HepG2 (cell line): ENCODE data around the gene WNK1. TPM values are rescaled to one million over a fixed set of nuclear protein-coding genes. Genes with fewer than 3 reads are reported as not detected.

Experiments
- ATAC-seq: fragments of 200-7000 bp; cut with Tn5 transposase; 3 replicates; pipeline ENCODE4 v1.9.1; 2020; ENCODE audit warnings: mild to moderate bottlenecking, moderate library complexity
- BruUV-seq: library from RNA; stranded (reverse); fragments of 400-500 nt; replicated peaks from 2 replicates; lab custom pipeline; 2021; lab: Mats Ljungman, UMichigan
- CTCF ChIA-PET: fragments of 300-600 bp; formaldehyde crosslinking; extraction: SDS; loops from one replicate; lab custom pipeline; 2021; ENCODE audit warnings: low total read pairs, inconsistent platforms, low intra/inter-chr PET ratio; lab: Yijun Ruan, JAX
- POLR2A ChIA-PET: fragments of 350-600 bp; sonication (Branson Sonifier 250); formaldehyde crosslinking; loops from one replicate; lab custom pipeline; 2020; ENCODE audit warnings: antibody characterized with exemption, inconsistent platforms; lab: Yijun Ruan, JAX
- DNase-seq: peaks from one replicate; pipeline ENCODE4 v3.0.0-alpha.2; 2015; ENCODE audit warnings: low spot score
- FAIRE-seq: peaks from 3 replicates; lab custom pipeline; 2011; peaks lifted over from hg19 to GRCh38; lab: Jason Lieb, UNC
- H2AFZ ChIP-seq: one replicate; pipeline ENCODE4 v1.6.1; 2011; ENCODE audit warnings: low read length, inconsistent platforms
- H3K27ac ChIP-seq: fragments of 300-600 bp; 3 replicates; pipeline ENCODE4 v1.8.0; 2011; ENCODE audit warnings: mixed run types, mild to moderate bottlenecking, mixed read lengths, low read length, inconsistent platforms; ENCODE audit not compliant: insufficient read depth; ENCODE audit errors: extremely low read length
- H3K27me3 ChIP-seq, 2 experiments: fragments of 200-600 bp in 1 of 2; 2 replicates in 1 of 2; 3 replicates in 1 of 2; pipeline versions ENCODE4 v1.6.0 to v1.8.0; 2011; ENCODE audit warnings: low read length in 2 of 2, mild to moderate bottlenecking in 2 of 2, moderate library complexity in 2 of 2, inconsistent platforms in 1 of 2; ENCODE audit not compliant: insufficient read depth in 2 of 2, control insufficient read depth in 1 of 2
- H3K36me3 ChIP-seq, 2 experiments: fragments of 200-600 bp in 1 of 2; replicated peaks in 1 of 2; 2 replicates in 1 of 2; 3 replicates in 1 of 2; pipeline versions ENCODE4 v1.5.1 to v1.8.0; 2011; ENCODE audit warnings: low read length in 2 of 2, inconsistent platforms in 1 of 2; ENCODE audit not compliant: insufficient read depth in 2 of 2, control insufficient read depth in 1 of 2
- H3K4me1 ChIP-seq: 2 replicates; pipeline ENCODE4 v1.5.1; 2012; ENCODE audit warnings: low read length, inconsistent platforms; ENCODE audit not compliant: insufficient read depth
- H3K4me2 ChIP-seq: 2 replicates; pipeline ENCODE4 v1.6.0; 2011; ENCODE audit warnings: low read depth, low read length, inconsistent platforms
- H3K4me3 ChIP-seq, 3 experiments: fragments of 200-600 bp in 1 of 3; sonication (generic), shearing (Covaris generic) in 1 of 3; replicated peaks in 1 of 3; 2 replicates each; pipeline ENCODE4 v1.5.1; 2011 to 2016; ENCODE audit warnings: low read length in 3 of 3, inconsistent platforms in 2 of 3, low read depth in 2 of 3, mild to moderate bottlenecking in 2 of 3, control low read depth in 1 of 3, mixed read lengths in 1 of 3; ENCODE audit not compliant: insufficient read depth in 1 of 3
- H3K79me2 ChIP-seq: one replicate; pipeline ENCODE4 v1.6.1; 2011; ENCODE audit warnings: low read length, inconsistent platforms; ENCODE audit not compliant: insufficient read depth
- H3K9ac ChIP-seq: 2 replicates; pipeline ENCODE4 v1.6.0; 2011; ENCODE audit warnings: mild to moderate bottlenecking, low read depth, low read length, inconsistent platforms; ENCODE audit not compliant: insufficient read depth
- H3K9me3 ChIP-seq: 2 replicates; pipeline ENCODE4 v1.5.1; 2012; ENCODE audit warnings: mild to moderate bottlenecking, low read length
- H4K20me1 ChIP-seq: 2 replicates; pipeline ENCODE4 v1.6.0; 2011; ENCODE audit warnings: inconsistent platforms, mild to moderate bottlenecking, low read length, moderate library complexity; ENCODE audit not compliant: insufficient read depth
- CREM ChIP-seq, 2 experiments: sonication (generic) in 1 of 2; formaldehyde crosslinking in 1 of 2; IDR thresholded peaks; 2 replicates each; pipeline versions ENCODE4 v1.4.0 to v1.6.1; 2016 to 2020; ENCODE audit warnings: antibody characterized with exemption in 1 of 2, mild to moderate bottlenecking in 1 of 2, missing genetic modification reagents in 1 of 2
- KDM3A ChIP-seq: IDR thresholded peaks from 2 replicates; pipeline ENCODE4 v1.6.1; 2018; ENCODE audit warnings: low read depth, missing compliant biosample characterization
- KDM5A ChIP-seq: fragments of 200-600 bp; sonication (generic); IDR thresholded peaks from 2 replicates; pipeline ENCODE4 v1.7.0; 2018; ENCODE audit warnings: antibody characterized with exemption, mild to moderate bottlenecking, low read length, borderline replicate concordance
- PHF5A ChIP-seq: IDR thresholded peaks from one replicate; pipeline ENCODE4 v1.6.1; 2018; ENCODE audit warnings: low read depth, missing genetic modification reagents; ENCODE audit not compliant: unreplicated experiment
- PPARG ChIP-seq: conservative IDR thresholded peaks from 2 replicates; pipeline ENCODE4 v1.6.1; 2016; ENCODE audit warnings: missing biosample characterization, missing genetic modification reagents
- RFX5 ChIP-seq: IDR thresholded peaks from 2 replicates; pipeline ENCODE4 v1.6.1; 2011; ENCODE audit warnings: low read depth, low read length, improper control_type of control experiment
- SMAD9 ChIP-seq: sonication (generic); formaldehyde crosslinking; IDR thresholded peaks from 2 replicates; pipeline ENCODE4 v1.5.1; 2020; ENCODE audit warnings: mild to moderate bottlenecking, missing genetic modification reagents
- ZBTB34 ChIP-seq: sonication (generic); formaldehyde crosslinking; IDR thresholded peaks from 2 replicates; pipeline ENCODE4 v1.8.0; 2022; ENCODE audit warnings: mild to moderate bottlenecking, missing genetic modification reagents
- ZNF101 ChIP-seq: sonication (generic); formaldehyde crosslinking; IDR thresholded peaks from 2 replicates; pipeline ENCODE4 v1.4.0; 2020; ENCODE audit warnings: mild to moderate bottlenecking, low read depth, missing genetic modification reagents, borderline replicate concordance
- ZNF747 ChIP-seq: sonication (generic); formaldehyde crosslinking; IDR thresholded peaks from 2 replicates; pipeline ENCODE4 v1.8.1; 2023; ENCODE audit warnings: missing genetic modification reagents, mild to moderate bottlenecking, borderline replicate concordance
- WGBS: methylation state at CpG from one replicate; pipeline ENCODE4 v1.1.6; 2017; ENCODE audit warnings: low lambda C conversion rate; 5-methylcytosine and 5-hydroxymethylcytosine counted together
- in situ Hi-C: cut with HindIII; loops from 2 replicates; pipeline ENCODE4 v1.10.0; 2017; ENCODE audit warnings: low pct_unique_long_range_greater_than_20kb; ENCODE audit not compliant: extremely low pct_ligation_motif_present
- intact Hi-C: fragments of 100-400 bp; cut with micrococcal nuclease; formaldehyde crosslinking; loops from one replicate; pipeline ENCODE4 v1.10.0; 2022; ENCODE audit not compliant: unreplicated experiment
- polyA plus RNA-seq, 8 experiments: library from polyadenylated mRNA; depleted of rRNA in 3 of 8; stranded (reverse) in 7 of 8; unstranded in 1 of 8; fragments of >200 nt; fragmentation: Illumina TruSeq in 4 of 8; extraction: Trizol in 4 of 8; gene quantifications; 2 replicates each; pipeline versions ENCODE4 v1.2.1 to v1.2.3, GENCODE V29; 2011 to 2016; ENCODE audit warnings: low read depth in 4 of 8, missing spikeins in 1 of 8, mixed read lengths in 1 of 8; ENCODE audit not compliant: insufficient read depth in 1 of 8
- total RNA-seq, 5 experiments: library from RNA; depleted of rRNA; stranded (reverse); fragments of >200 nt; fragmentation: Illumina TruSeq; extraction: Trizol; gene quantifications; 2 replicates each; pipeline ENCODE4 v1.2.3, GENCODE V29; 2016; ENCODE audit warnings: low read depth in 1 of 5
- TF ChIP-seq, protein P1 (sequence below): IDR thresholded peaks from 2 replicates; pipeline ENCODE4 v1.6.1; 2016; ENCODE audit warnings: low read depth
- TF ChIP-seq, protein P2 (sequence below): IDR thresholded peaks from 2 replicates; pipeline ENCODE4 v1.6.1; 2016; ENCODE audit warnings: mild to moderate bottlenecking

WNK1 gene
- total and polyA plus RNA-seq, 2 of the 13 experiments (the other 11 are each of a cell fraction or from before 2014, with no cell fraction given): 31.1 to 54.8 TPM

GRCh38 chr12:780750-781379 is 28.5 kb downstream of the WNK1 start:
- intact Hi-C loops: no loop called here
- no peaks in the 10 kb centered on the region for H3K27me3 ChIP-seq
- no peak for ATAC-seq
- H3K4me1 ChIP-seq: peaks cover 54% of the 10 kb centered on the region
- H3K4me3 ChIP-seq: no peak overlapping the region
- peaks cover 50% of the 10 kb centered on the region for H4K20me1 ChIP-seq
- no peak overlapping the region for H3K9ac ChIP-seq
- peaks cover 93% of the 10 kb centered on the region for H3K79me2 ChIP-seq
- POLR2A ChIA-PET: interaction anchor here (1.0 kb wide), 1 partner anchor 29 kb away, joined by 3 read pairs; no protein-coding TSS in a partner anchor
- FAIRE-seq: no peak
- in situ Hi-C loops: no loop called here
- CTCF ChIA-PET: no interaction called here
- no peaks in the 10 kb centered on the region for H3K36me3 ChIP-seq
- H2AFZ ChIP-seq: no peak overlapping the region
- WGBS: 96% methylated on average over 2 of the region's 2 CpGs
- no TSS peak for BruUV-seq
- no peaks in the 10 kb centered on the region for H3K9me3 ChIP-seq
- no peak overlapping the region for H3K4me2 ChIP-seq
- TF ChIP-seq KDM5A (no peak), ZNF747 (CRISPR knock-in tag) (no peak), SMAD9 (CRISPR knock-in tag) (no peak), PPARG (CRISPR knock-in tag) (no peak), ZNF101 (CRISPR knock-in tag) (no peak), RFX5 (no peak), PHF5A (CRISPR knock-in tag) (no peak), CREM (IDR thresholded peaks at IDR 0.05) (no peak), CREM (CRISPR knock-in tag; IDR thresholded peaks at IDR 0.05) (no peak), KDM3A (CRISPR knock-in tag) (no peak), ZBTB34 (CRISPR knock-in tag) (no peak)
- TF ChIP-seq, protein P1, sequence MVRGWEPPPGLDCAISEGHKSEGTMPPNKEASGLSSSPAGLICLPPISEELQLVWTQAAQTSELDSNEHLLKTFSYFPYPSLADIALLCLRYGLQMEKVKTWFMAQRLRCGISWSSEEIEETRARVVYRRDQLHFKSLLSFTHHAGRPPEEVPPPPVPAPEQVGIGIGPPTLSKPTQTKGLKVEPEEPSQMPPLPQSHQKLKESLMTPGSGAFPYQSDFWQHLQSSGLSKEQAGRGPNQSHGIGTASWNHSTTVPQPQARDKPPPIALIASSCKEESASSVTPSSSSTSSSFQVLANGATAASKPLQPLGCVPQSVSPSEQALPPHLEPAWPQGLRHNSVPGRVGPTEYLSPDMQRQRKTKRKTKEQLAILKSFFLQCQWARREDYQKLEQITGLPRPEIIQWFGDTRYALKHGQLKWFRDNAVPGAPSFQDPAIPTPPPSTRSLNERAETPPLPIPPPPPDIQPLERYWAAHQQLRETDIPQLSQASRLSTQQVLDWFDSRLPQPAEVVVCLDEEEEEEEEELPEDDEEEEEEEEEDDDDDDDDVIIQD (CRISPR knock-in tag): no peak
- TF ChIP-seq, protein P2, sequence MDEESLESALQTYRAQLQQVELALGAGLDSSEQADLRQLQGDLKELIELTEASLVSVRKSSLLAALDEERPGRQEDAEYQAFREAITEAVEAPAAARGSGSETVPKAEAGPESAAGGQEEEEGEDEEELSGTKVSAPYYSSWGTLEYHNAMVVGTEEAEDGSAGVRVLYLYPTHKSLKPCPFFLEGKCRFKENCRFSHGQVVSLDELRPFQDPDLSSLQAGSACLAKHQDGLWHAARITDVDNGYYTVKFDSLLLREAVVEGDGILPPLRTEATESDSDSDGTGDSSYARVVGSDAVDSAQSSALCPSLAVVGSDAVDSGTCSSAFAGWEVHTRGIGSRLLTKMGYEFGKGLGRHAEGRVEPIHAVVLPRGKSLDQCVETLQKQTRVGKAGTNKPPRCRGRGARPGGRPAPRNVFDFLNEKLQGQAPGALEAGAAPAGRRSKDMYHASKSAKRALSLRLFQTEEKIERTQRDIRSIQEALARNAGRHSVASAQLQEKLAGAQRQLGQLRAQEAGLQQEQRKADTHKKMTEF (CRISPR knock-in tag): no peak
- no peak overlapping the region for H3K27ac ChIP-seq
- DNase-seq: no peak
